ENCODE measurements around the gene ATP2A2. TPM values are rescaled to one million over a fixed set of nuclear protein-coding genes. Genes with fewer than 3 reads are reported as not detected.

The ATP2A2 gene
- total and polyA plus RNA-seq, 2 of the 8 experiments (the other 6 are each of a cell fraction or from before 2014, with no cell fraction given) = 86.1 to 271 TPM

GRCh38 chr12:110345963-110346362, 64.9 kb downstream of the ATP2A2 start:
- Histone ChIP-seq H3K23me2 (ENCODE audit: low read depth, low read length) (no peaks in the 10 kb centered on the region), H2AFZ (ENCODE audit: low read length) (no peak overlapping the region), H2BK20ac (ENCODE audit: low read length) (no peak overlapping the region), H3K79me2 (ENCODE audit: control insufficient read depth in 1 of 2, insufficient read depth in 2 of 2, low read length in 2 of 2) (no peaks in the 10 kb centered on the region), H3K4me1 (replicated peaks in 1 of 4; ENCODE audit: control insufficient read depth in 3 of 4, insufficient read depth in 4 of 4, low read length in 3 of 4) (no peaks in the 10 kb centered on the region; a peak in 2 of 7 replicates), H3K23ac (ENCODE audit: insufficient read length) (no peak overlapping the region), H3K56ac (replicated peaks; ENCODE audit: insufficient read length, low read depth, low read length) (no peak overlapping the region), H2BK120ac (replicated peaks; ENCODE audit: low read depth, low read length) (no peak overlapping the region), H3K27ac (ENCODE audit: low read depth, low read length) (no peak overlapping the region), H4K8ac (ENCODE audit: extremely low read depth, insufficient read depth, low read length) (no peak overlapping the region), H3K4ac (replicated peaks; ENCODE audit: insufficient read length, low read depth, low read length) (no peak overlapping the region), H3K9ac (replicated peaks in 1 of 4; ENCODE audit: extremely low read depth in 1 of 4, low read depth in 3 of 4, low read length in 3 of 4) (no peak overlapping the region; a peak in 1 of 7 replicates), H3K4me3 (ENCODE audit: extremely low read depth in 1 of 4, insufficient read depth in 2 of 4, low read depth in 3 of 4, low read length in 4 of 4) (no peak overlapping the region), H3K27me3 (replicated peaks in 1 of 4; ENCODE audit: control insufficient read depth in 3 of 4, extremely low read depth in 1 of 4, insufficient read depth in 3 of 4, low read length in 3 of 4) (no peaks in the 10 kb centered on the region), H2BK5ac (ENCODE audit: low read depth, low read length) (no peak overlapping the region), H4K20me1 (replicated peaks in 1 of 2; ENCODE audit: control insufficient read depth in 1 of 2, insufficient read depth in 2 of 2, low read length in 2 of 2) (peaks cover 9 to 11% of the 10 kb centered on the region in 2 experiments), H4K91ac (replicated peaks; ENCODE audit: insufficient read length, low read length) (no peak overlapping the region), H3K4me2 (ENCODE audit: insufficient read depth in 1 of 2, low read depth in 2 of 2, low read length in 2 of 2) (no peak overlapping the region), H3K79me1 (ENCODE audit: low read depth, low read length) (peaks cover 2% of the 10 kb centered on the region; the same call in 1 of the 2 replicates), H3K36me3 (ENCODE audit: control insufficient read depth in 2 of 4, insufficient read depth in 4 of 4, low read length in 3 of 4) (peaks cover 57 to 88% (median 68%) of the 10 kb centered on the region in 4 experiments), H2BK12ac (ENCODE audit: low read depth, low read length) (no peak overlapping the region), H3K14ac (ENCODE audit: insufficient read length) (no peak overlapping the region), H2BK15ac (ENCODE audit: low read length) (no peak overlapping the region), H2AK5ac (ENCODE audit: low read depth, low read length) (no peak overlapping the region), H3K18ac (ENCODE audit: extremely low read depth, low read length) (no peak overlapping the region), H4K5ac (ENCODE audit: insufficient read length, low read depth, low read length) (no peak overlapping the region), H3K9me3 (ENCODE audit: insufficient read depth in 2 of 2, low read depth in 1 of 2, low read length in 1 of 2) (no peaks in the 10 kb centered on the region)
- POLR2A ChIA-PET (ENCODE audit: partially characterized antibody) = no interaction called here
- FAIRE-seq = no peak
- TF ChIP-seq SIRT6 (IDR thresholded peaks at IDR 0.05; ENCODE audit: low read length) = no peak
- no peak for TF ChIP-seq TEAD4 (IDR thresholded peaks at IDR 0.05; ENCODE audit: low read depth, low read length)
- TF ChIP-seq ASH2L (IDR thresholded peaks at IDR 0.05; ENCODE audit: low read length) = no peak
- no peak for TF ChIP-seq BACH1 (IDR thresholded peaks at IDR 0.05; ENCODE audit: low read length)
- TF ChIP-seq CHD1 (IDR thresholded peaks at IDR 0.05; ENCODE audit: low read depth, low read length) = no peak
- TF ChIP-seq BCL11A (IDR thresholded peaks at IDR 0.05; ENCODE audit: low read depth in 2 of 2, low read length in 2 of 2) = no peak
- no peak for TF ChIP-seq KDM5A (IDR thresholded peaks at IDR 0.05; ENCODE audit: low read length)
- TF ChIP-seq TBP (IDR thresholded peaks at IDR 0.05; ENCODE audit: low read depth, low read length) = no peak
- no peak for TF ChIP-seq CHD2 (IDR thresholded peaks at IDR 0.05; ENCODE audit: low read length)
- TF ChIP-seq RBBP5 (IDR thresholded peaks at IDR 0.05; ENCODE audit: borderline replicate concordance, low read depth, low read length) = no peak
- no peak for TF ChIP-seq SIN3A (conservative IDR thresholded peaks at IDR 0.05 in 1 of 2, IDR thresholded peaks at IDR 0.05 in 1 of 2; ENCODE audit: low read depth in 1 of 2, low read length in 2 of 2)
- no peak; the same call in 1 of the 2 replicates for TF ChIP-seq POLR2AphosphoS5 (IDR thresholded peaks at IDR 0.05; ENCODE audit: low read depth, low read length)
- no peak for TF ChIP-seq BRCA1 (IDR thresholded peaks at IDR 0.05; ENCODE audit: low read depth, low read length)
- no peak for TF ChIP-seq NRF1 (IDR thresholded peaks at IDR 0.05; ENCODE audit: low read depth, low read length)
- WGBS, 2 experiments (ENCODE audit: extremely low coverage in 1 of 2, insufficient coverage in 1 of 2, insufficient read length in 1 of 2, insufficient replicate concordance in 2 of 2, low coverage in 1 of 2, low lambda C conversion rate in 2 of 2, missing lambda C conversion rate in 1 of 2) = 95% methylated on average over 12 of the region's 12 CpGs; no CpG with 5 or more reads in 1 of the 2 experiments
- CTCF ChIA-PET (ENCODE audit: partially characterized antibody) = interaction anchor here (0.6 kb wide), 1 partner anchor 100 kb away, joined by 4 read pairs; no protein-coding TSS in a partner anchor
- no peak for DNase-seq (ENCODE audit: low read depth in 1 of 2, low spot score in 2 of 2)
